Activated naive CD8-positive, alpha-beta T cell treated with anti-CD3 and anti-CD28 coated beads, Interleukin-2, amount 10 ng/mL, durations not matched to agents 7 days and 5 days (primary cell): Measurements from ENCODE around the gene CDON. TPM values are rescaled to one million over a fixed set of nuclear protein-coding genes. Genes with fewer than 3 reads are reported as not detected.

Source experiments
- ATAC-seq: fragments of 150-1000 bp; cut with Tn5 transposase; one replicate; pipeline ENCODE4 v1.10.0; 2021; ENCODE audit warnings: low read depth, moderate library complexity
- POLR2A ChIA-PET: fragments of 350-600 bp; sonication (Branson Sonifier 250); formaldehyde crosslinking; loops from one replicate; lab custom pipeline; 2021; ENCODE audit warnings: antibody characterized with exemption; lab: Charles Lee
- DNase-seq: peaks from one replicate; pipeline ENCODE4 v3.0.0; 2021
- H3K27ac Mint-ChIP-seq: one replicate; pipeline ENCODE4 v1.8.0; 2022; ENCODE audit warnings: mild to moderate bottlenecking, mixed read lengths
- H3K27me3 Mint-ChIP-seq: one replicate; pipeline ENCODE4 v1.8.0; 2022; ENCODE audit warnings: mild to moderate bottlenecking, moderate library complexity, mixed read lengths
- H3K36me3 Mint-ChIP-seq: one replicate; pipeline ENCODE4 v1.8.0; 2021; ENCODE audit warnings: mild to moderate bottlenecking, mixed read lengths
- H3K4me1 Mint-ChIP-seq: one replicate; pipeline ENCODE4 v1.8.0; 2021; ENCODE audit warnings: mixed read lengths
- H3K4me3 Mint-ChIP-seq: one replicate; pipeline ENCODE4 v1.8.0; 2022; ENCODE audit warnings: mild to moderate bottlenecking, moderate library complexity, mixed read lengths
- H3K9me3 Mint-ChIP-seq: one replicate; pipeline ENCODE4 v1.8.0; 2021; ENCODE audit warnings: mixed read lengths
- total RNA-seq, 2 experiments: library from RNA; stranded (reverse); gene quantifications; one replicate each; pipeline ENCODE4 v1.2.3, GENCODE V29; 2021

The CDON gene
- total RNA-seq, 2 experiments from 2014 or later, result 3.4 to 3.9 TPM

DNA sequence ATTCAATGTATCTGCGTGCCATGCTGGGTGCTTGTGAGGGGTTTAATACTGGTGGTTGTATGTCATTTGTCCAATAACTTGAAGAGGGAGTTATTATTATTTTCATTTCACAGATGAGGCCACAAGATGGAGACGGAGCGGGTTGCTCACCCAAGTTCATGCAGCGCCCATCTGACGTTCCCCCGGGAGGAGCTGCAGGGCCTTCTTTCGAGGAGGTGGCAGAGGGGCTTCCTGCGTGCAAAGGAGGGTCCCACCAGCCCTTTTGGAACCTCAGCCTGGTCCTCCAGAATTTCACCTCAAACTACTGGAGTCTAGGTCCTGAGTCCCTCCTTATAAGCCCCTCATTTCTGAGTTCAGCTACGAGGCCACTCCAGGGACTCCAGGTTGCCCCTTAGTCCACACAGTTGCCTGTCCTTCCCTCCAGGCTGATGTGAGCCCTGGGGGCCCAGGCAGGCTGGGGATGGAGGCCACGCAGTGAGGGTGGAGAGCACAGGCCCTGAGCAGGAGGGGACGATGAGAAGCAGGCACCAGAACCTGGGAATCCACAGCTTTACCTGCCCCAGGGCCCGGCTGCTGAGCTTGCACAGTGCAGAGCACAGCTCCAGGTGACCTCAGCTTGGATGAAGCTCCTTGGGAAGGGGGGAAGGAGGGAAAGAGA lies 119.8 kb downstream of the CDON start:
- POLR2A ChIA-PET, result no interaction called here
- no peak for ATAC-seq
- Mint-ChIP-seq H3K36me3 (no peaks in the 10 kb centered on the region), H3K4me3 (no peak overlapping the region), H3K9me3 (no peaks in the 10 kb centered on the region), H3K4me1 (peaks cover 13% of the 10 kb centered on the region), H3K27ac (peak overlapping the region; percentile 48), H3K27me3 (peaks cover 1% of the 10 kb centered on the region)
- no peak for DNase-seq

DNA sequence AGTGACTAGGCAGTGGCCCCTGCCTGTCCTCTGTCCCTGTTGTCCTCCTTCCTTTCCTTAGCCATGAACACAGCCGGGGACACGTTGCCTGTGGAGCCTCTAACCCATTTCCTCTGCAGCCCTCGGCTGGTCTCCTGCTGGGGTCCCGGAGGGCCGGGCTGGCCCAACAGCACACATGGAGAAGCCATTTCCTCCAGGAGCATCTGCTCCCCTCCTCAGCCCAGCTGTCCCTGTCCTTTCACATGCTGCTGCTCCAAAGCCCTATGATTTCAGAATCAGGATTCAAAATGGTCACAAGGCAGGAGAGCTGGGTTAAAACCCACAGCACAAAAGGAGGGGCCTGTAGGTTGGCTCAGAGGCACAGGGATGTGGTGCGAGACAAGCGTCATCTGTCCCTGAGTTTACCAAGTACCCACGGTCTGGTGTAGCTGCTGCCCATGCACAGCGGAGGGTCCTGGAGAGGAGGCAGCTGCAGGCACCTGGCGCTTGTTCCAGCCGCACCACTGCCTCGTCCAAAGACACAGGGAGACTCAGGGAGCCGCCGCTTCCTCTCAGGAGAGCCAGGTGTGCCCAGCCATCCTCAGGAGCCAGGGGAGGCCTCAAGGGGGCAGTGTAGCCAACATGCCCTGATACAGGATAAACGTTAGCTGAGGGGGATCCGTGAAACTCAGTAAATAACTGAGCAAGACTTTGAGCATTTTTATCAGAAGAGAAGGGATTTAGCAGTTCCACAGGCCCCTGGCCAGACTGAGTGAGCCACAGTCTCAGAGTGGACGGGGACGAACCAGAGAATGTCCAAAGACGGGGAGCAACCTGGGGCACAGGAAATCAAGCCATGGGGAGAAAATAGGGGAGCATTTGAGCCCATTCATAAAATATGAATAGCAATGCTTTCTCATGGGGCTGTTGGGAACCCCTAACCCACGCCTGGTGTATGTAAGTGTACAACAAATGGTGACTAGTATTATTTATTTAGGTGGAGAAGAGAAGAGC lies 120.8 kb downstream of the CDON start:
- Mint-ChIP-seq H3K4me1 (peaks cover 13% of the 10 kb centered on the region), H3K27ac (peak overlapping the region; percentile 10), H3K27me3 (peaks cover 1% of the 10 kb centered on the region), H3K9me3 (no peaks in the 10 kb centered on the region), H3K36me3 (no peaks in the 10 kb centered on the region), H3K4me3 (no peak overlapping the region)
- POLR2A ChIA-PET, result no interaction called here
- DNase-seq, result peak; percentile 60
- peak; percentile 68 for ATAC-seq

GRCh38 chr11:125941267-125941618 lies 121.4 kb downstream of the CDON start:
- DNase-seq, result no peak
- peaks cover 2% of the 10 kb centered on the region for H3K27me3 Mint-ChIP-seq
- H3K9me3 Mint-ChIP-seq, result no peaks in the 10 kb centered on the region

DNA sequence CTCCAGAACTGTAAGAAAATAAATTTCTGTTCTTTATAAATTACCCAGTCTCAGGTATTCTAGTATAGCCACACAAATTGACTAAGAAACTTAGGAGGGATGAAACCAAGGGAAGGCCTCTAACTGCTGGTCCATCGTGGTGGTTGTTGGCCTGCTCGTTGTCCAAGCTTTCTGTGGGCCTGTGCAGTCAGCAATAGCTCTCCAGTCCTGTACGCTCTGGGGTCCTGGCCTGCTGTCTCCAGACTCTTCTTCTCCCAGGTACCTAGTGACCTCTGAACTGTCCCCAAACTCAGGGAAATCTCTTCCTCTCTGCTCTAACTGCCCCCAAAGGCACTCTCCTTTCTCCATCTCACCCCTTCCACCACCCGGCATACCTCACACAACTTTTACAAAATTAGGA lies 122.5 kb downstream of the CDON start:
- no peak for DNase-seq
- H3K36me3 Mint-ChIP-seq, result no peaks in the 10 kb centered on the region
- no peak overlapping the region for H3K4me3 Mint-ChIP-seq
- peaks cover 13% of the 10 kb centered on the region for H3K4me1 Mint-ChIP-seq
- ATAC-seq, result no peak
- peak overlapping the region; percentile 1 for H3K27ac Mint-ChIP-seq
- POLR2A ChIA-PET, result interaction anchor here (1.0 kb wide), 1 partner anchor 271 kb away, joined by 4 read pairs; no protein-coding TSS in a partner anchor
- peaks cover 4% of the 10 kb centered on the region for H3K27me3 Mint-ChIP-seq
- H3K9me3 Mint-ChIP-seq, result no peaks in the 10 kb centered on the region

More at GRCh38 chr11:125941267-125941618, 121.4 kb downstream of the CDON start:
- Mint-ChIP-seq H3K4me1 (peaks cover 13% of the 10 kb centered on the region), H3K36me3 (no peaks in the 10 kb centered on the region), H3K27ac (no peak overlapping the region), H3K4me3 (no peak overlapping the region)
- POLR2A ChIA-PET, result no interaction called here
- ATAC-seq, result no peak

- POLR2A ChIA-PET, result interaction anchor here (0.6 kb wide), 1 partner anchor 39 kb away, joined by 3 read pairs; no protein-coding TSS in a partner anchor
- Mint-ChIP-seq H3K4me3 (no peak overlapping the region), H3K4me1 (peaks cover 13% of the 10 kb centered on the region), H3K27me3 (peaks cover 4% of the 10 kb centered on the region), H3K36me3 (no peaks in the 10 kb centered on the region), H3K27ac (peak overlapping the region; percentile 66), H3K9me3 (no peaks in the 10 kb centered on the region)
- DNase-seq (no peak), ATAC-seq (no peak)
Measured at GRCh38 chr11:125939081-125939521, 123.6 kb downstream of the CDON start.

DNA sequence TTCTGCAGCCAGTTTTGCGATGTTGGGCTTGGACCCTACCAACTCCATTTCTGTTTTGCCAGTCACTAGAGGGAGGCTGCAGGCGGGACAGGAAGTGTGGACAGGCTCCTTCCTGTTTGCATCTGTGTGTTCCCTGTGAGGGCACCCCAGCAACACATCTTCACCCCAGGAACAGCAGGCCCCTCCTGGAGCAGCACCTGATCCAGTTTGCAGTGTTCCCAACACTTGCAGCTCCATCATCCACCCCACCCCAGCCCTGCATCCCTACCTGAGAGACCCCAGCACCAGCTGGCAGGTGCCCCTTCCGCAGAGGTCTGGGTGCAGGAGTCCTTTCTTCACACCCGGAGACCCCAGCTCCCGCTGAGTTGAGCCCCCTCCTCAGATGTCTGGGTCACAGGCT lies 124.2 kb downstream of the CDON start:
- no peak overlapping the region for H3K27ac Mint-ChIP-seq
- H3K4me1 Mint-ChIP-seq, result peaks cover 15% of the 10 kb centered on the region
- no peaks in the 10 kb centered on the region for H3K9me3 Mint-ChIP-seq
- ATAC-seq (peak; percentile 50), DNase-seq (no peak)
- POLR2A ChIA-PET, result interaction anchor here (0.6 kb wide), 1 partner anchor 38 kb away, joined by 3 read pairs; no protein-coding TSS in a partner anchor
- no peak overlapping the region for H3K4me3 Mint-ChIP-seq
- H3K27me3 Mint-ChIP-seq, result peaks cover 2% of the 10 kb centered on the region
- H3K36me3 Mint-ChIP-seq, result no peaks in the 10 kb centered on the region

- Mint-ChIP-seq H3K4me1 (peaks cover 20% of the 10 kb centered on the region), H3K27ac (no peak overlapping the region), H3K27me3 (peaks cover 21% of the 10 kb centered on the region), H3K36me3 (no peaks in the 10 kb centered on the region), H3K4me3 (no peak overlapping the region), H3K9me3 (no peaks in the 10 kb centered on the region)
- no peak for DNase-seq
- no peak for ATAC-seq
- POLR2A ChIA-PET, result no interaction called here
Measured at GRCh38 chr11:125935618-125936199, 127.0 kb downstream of the CDON start.

- Mint-ChIP-seq H3K4me3 (no peak overlapping the region), H3K27ac (no peak overlapping the region), H3K27me3 (peaks cover 22% of the 10 kb centered on the region), H3K36me3 (no peaks in the 10 kb centered on the region), H3K4me1 (peaks cover 20% of the 10 kb centered on the region), H3K9me3 (no peaks in the 10 kb centered on the region)
- ATAC-seq (no peak), DNase-seq (no peak)
- POLR2A ChIA-PET, result no interaction called here
Measured at GRCh38 chr11:125935056-125935455, 127.6 kb downstream of the CDON start.

DNA sequence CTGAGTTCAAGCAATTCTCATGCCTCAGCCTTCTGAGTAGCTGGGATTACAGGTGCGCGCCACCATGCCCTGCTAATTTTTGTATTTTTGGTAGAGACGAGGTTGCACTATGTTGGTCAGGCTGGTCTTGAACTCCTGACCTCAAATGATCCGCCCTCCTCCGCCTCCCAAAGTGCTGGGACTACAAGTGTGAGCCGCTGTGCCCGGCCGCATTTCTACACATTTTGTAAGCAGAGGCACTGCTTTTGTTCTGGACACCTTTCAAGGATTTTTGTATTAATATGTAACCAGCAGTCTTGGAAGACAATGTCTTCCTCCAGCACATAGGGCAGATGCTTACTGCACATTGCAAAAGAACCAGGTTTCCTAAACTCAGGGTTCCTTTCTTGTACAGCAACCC lies 128.2 kb downstream of the CDON start:
- DNase-seq (no peak), ATAC-seq (no peak)
- Mint-ChIP-seq H3K9me3 (no peaks in the 10 kb centered on the region), H3K4me1 (peaks cover 20% of the 10 kb centered on the region), H3K4me3 (no peak overlapping the region), H3K36me3 (no peaks in the 10 kb centered on the region), H3K27me3 (peaks cover 26% of the 10 kb centered on the region), H3K27ac (no peak overlapping the region)
- POLR2A ChIA-PET, result no interaction called here

DNA sequence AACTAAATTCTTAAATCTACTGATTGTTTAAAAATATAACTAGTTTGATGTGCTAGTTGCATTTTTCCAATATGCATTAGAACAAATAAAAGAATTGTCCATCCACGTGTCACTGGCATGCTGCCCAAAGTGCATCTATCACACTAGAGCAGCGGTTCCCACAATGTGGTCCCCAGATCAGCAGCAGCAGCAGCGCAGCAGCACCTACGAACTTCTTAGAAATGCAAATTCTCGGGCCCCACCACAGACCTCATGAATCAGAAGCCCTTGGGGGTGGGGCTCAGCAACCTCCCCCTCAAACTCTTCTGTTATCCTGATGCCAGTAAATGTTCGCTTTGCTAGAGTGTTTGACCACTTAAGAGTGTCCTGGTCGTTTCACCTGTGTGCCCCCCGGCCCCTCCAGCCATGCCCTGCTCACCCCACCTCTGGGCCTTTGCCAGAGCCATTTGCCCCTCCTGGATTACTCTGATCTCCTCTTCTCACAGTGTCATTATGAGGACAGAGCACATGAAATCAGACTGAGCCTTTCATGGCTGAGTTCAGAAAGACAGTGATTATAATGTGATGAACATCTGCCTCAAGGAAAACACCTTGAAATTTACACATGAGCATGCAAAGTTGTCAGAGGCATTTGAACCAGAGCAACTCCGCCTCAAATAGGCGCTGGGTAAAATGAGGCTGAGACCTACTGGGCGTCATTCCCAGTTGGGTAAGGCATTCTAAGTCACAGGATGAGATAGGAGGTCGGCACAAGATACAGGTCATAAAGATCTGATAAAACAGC lies 129.4 kb downstream of the CDON start:
- peaks cover 30% of the 10 kb centered on the region for H3K27me3 Mint-ChIP-seq
- H3K9me3 Mint-ChIP-seq, result no peaks in the 10 kb centered on the region
- POLR2A ChIA-PET, result no interaction called here
- ATAC-seq (peak; percentile 87), DNase-seq (peak; percentile 42)
- H3K27ac Mint-ChIP-seq, result no peak overlapping the region
- no peaks in the 10 kb centered on the region for H3K36me3 Mint-ChIP-seq
- H3K4me1 Mint-ChIP-seq, result peaks cover 14% of the 10 kb centered on the region
- peak overlapping the region; percentile 57 for H3K4me3 Mint-ChIP-seq

DNA sequence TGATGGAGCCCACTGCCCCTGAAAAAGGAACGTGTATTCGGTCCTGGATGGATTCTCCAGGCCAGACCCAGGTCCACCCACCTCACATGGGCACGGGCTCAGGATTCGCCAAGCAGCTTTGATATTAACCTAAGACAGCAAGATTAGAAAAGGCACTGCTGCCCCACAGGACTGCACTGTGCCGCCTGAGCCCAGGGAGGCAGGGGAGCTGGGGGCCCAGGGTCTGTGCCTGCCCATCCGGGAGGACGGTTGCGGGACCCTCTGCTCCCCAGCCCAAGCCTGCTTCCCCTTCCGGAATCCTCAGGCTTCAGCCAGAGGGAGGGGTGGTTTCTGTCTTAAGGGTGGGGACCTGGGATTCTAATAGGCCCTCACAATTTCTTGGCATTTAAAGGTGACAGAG lies 130.4 kb downstream of the CDON start:
- Mint-ChIP-seq H3K27me3 (peaks cover 34% of the 10 kb centered on the region), H3K9me3 (no peaks in the 10 kb centered on the region), H3K4me1 (peaks cover 11% of the 10 kb centered on the region), H3K4me3 (no peak overlapping the region), H3K27ac (no peak overlapping the region), H3K36me3 (no peaks in the 10 kb centered on the region)
- ATAC-seq, result no peak
- no peak for DNase-seq
- POLR2A ChIA-PET, result no interaction called here

DNA sequence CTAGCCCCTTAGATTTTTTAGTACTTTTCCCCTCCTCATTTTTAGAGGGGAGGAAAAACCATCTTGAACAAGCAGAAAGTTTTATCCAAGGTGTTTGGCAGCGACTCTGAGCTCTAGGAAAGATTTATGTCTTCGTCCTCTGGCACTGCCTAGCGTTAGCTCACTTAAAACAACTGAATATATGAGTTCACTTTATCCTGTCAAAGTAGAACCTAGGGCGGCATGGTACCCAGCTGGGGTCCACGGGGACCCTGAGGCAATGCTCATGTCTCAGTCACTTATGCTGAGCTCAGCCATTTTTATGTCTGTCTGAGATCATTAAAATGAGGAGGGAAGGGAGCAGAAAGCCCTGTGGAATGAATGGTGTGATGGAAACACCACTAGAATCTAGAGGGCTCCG lies 131.0 kb downstream of the CDON start:
- Mint-ChIP-seq H3K27ac (no peak overlapping the region), H3K36me3 (no peaks in the 10 kb centered on the region), H3K4me1 (peaks cover 11% of the 10 kb centered on the region), H3K27me3 (peaks cover 36% of the 10 kb centered on the region), H3K4me3 (no peak overlapping the region), H3K9me3 (no peaks in the 10 kb centered on the region)
- POLR2A ChIA-PET, result no interaction called here
- ATAC-seq (no peak), DNase-seq (no peak)

- DNase-seq (no peak), ATAC-seq (no peak)
- peaks cover 11% of the 10 kb centered on the region for H3K4me1 Mint-ChIP-seq
- no peak overlapping the region for H3K27ac Mint-ChIP-seq
- POLR2A ChIA-PET, result no interaction called here
- no peak overlapping the region for H3K4me3 Mint-ChIP-seq
- H3K36me3 Mint-ChIP-seq, result no peaks in the 10 kb centered on the region
- no peaks in the 10 kb centered on the region for H3K9me3 Mint-ChIP-seq
- peaks cover 36% of the 10 kb centered on the region for H3K27me3 Mint-ChIP-seq
Measured at GRCh38 chr11:125931116-125931515, 131.6 kb downstream of the CDON start.
